ENCODE measurements around the gene NUP62.
A peak's percentile ranks its signal among the peaks of the same experiment; 100 is the strongest.

Gene NUP62

GRCh38 chr19:49906879-49907564, 22.3 kb downstream of the NUP62 start:
- no peak for DNase-seq (ENCODE audit: low read depth in 2 of 3, low spot score in 2 of 3)

GRCh38 chr19:49904136-49904535, 25.2 kb downstream of the NUP62 start:
- no peak for DNase-seq (ENCODE audit: low read depth in 2 of 3, low spot score in 2 of 3)

- DNase-seq (ENCODE audit: low read depth in 2 of 3, low spot score in 2 of 3), result peak; percentile 23 to 48 (median 46)
Observed at GRCh38 chr19:49896863-49897621, 32.3 kb downstream of the NUP62 start, which contains the start of gene IL4I1. Gene IL4I1, minus strand, starts transcription at chr19:49896887. Its CDS starts 727 bp downstream, at chr19:49896160.

- DNase-seq (ENCODE audit: low read depth in 2 of 3, low spot score in 2 of 3), result no peak
Observed at GRCh38 chr19:49895566-49896297, 33.6 kb downstream of the NUP62 start.

- DNase-seq (ENCODE audit: low read depth in 2 of 3, low spot score in 2 of 3), result peak in 2 of 3 experiments; percentile 33 to 36
Observed at GRCh38 chr19:49894879-49895565, 34.3 kb downstream of the NUP62 start.

- no peak for DNase-seq (ENCODE audit: low read depth in 2 of 3, low spot score in 2 of 3)
Observed at GRCh38 chr19:49894011-49894664, 35.2 kb downstream of the NUP62 start.

GRCh38 chr19:49892716-49893115, 36.6 kb downstream of the NUP62 start:
- DNase-seq (ENCODE audit: low read depth in 2 of 3, low spot score in 2 of 3), result no peak

GRCh38 chr19:49891393-49891792, 37.9 kb downstream of the NUP62 start:
- DNase-seq (ENCODE audit: low read depth in 2 of 3, low spot score in 2 of 3), result no peak

- no peak for DNase-seq (ENCODE audit: low read depth in 2 of 3, low spot score in 2 of 3)
Observed at GRCh38 chr19:49890349-49891311, 38.7 kb downstream of the NUP62 start.

- peak; percentile 46 to 51 (median 48) for DNase-seq (ENCODE audit: low read depth in 2 of 3, low spot score in 2 of 3)
Observed at GRCh38 chr19:49889687-49890348, 39.5 kb downstream of the NUP62 start.

GRCh38 chr19:49889038-49889686, 40.1 kb downstream of the NUP62 start:
- no peak for DNase-seq (ENCODE audit: low read depth in 2 of 3, low spot score in 2 of 3)

GRCh38 chr19:49888510-49888824, 40.8 kb downstream of the NUP62 start:
- DNase-seq (ENCODE audit: low read depth in 2 of 3, low spot score in 2 of 3), result no peak

GRCh38 chr19:49887665-49888509, 41.4 kb downstream of the NUP62 start:
- no peak for DNase-seq (ENCODE audit: low read depth in 2 of 3, low spot score in 2 of 3)

GRCh38 chr19:49887037-49887664, 42.2 kb downstream of the NUP62 start:
- no peak for DNase-seq (ENCODE audit: low read depth in 2 of 3, low spot score in 2 of 3)

- DNase-seq (ENCODE audit: low read depth in 2 of 3, low spot score in 2 of 3), result no peak
Observed at GRCh38 chr19:49884760-49885159, 44.5 kb downstream of the NUP62 start.

GRCh38 chr19:49884109-49884508, 45.2 kb downstream of the NUP62 start:
- DNase-seq (ENCODE audit: low read depth in 2 of 3, low spot score in 2 of 3), result no peak

GRCh38 chr19:49883094-49883493, 46.2 kb downstream of the NUP62 start:
- no peak for DNase-seq (ENCODE audit: low read depth in 2 of 3, low spot score in 2 of 3)
